HG03354 (cell line): ENCODE data around the gene CPPED1.

Experiments used
- ATAC-seq: cut with Tn5 transposase; IDR thresholded peaks from one replicate; pipeline ENCODE4 v1.9.1; 2021; ENCODE audit warnings: mild to moderate bottlenecking; ENCODE audit not compliant: unreplicated experiment, poor library complexity, severe bottlenecking

The CPPED1 gene

GRCh38 chr16:12700161-12700560 lies 103.5 kb downstream of the CPPED1 start:
- no peak for ATAC-seq

GRCh38 chr16:12699161-12699560 lies 104.5 kb downstream of the CPPED1 start:
- no peak for ATAC-seq

GRCh38 chr16:12697437-12697836 lies 106.2 kb downstream of the CPPED1 start:
- no peak for ATAC-seq

GRCh38 chr16:12695454-12695853 lies 108.2 kb downstream of the CPPED1 start:
- ATAC-seq, result no peak

- ATAC-seq, result no peak
Measured at GRCh38 chr16:12690024-12690423, 113.7 kb downstream of the CPPED1 start.

- no peak for ATAC-seq
Measured at GRCh38 chr16:12688951-12689850, 114.5 kb downstream of the CPPED1 start.

- no peak for ATAC-seq
Measured at GRCh38 chr16:12685806-12686205, 117.9 kb downstream of the CPPED1 start.

GRCh38 chr16:12682432-12683165 lies 121.1 kb downstream of the CPPED1 start:
- ATAC-seq, result no peak

GRCh38 chr16:12681653-12682052 lies 122.0 kb downstream of the CPPED1 start:
- ATAC-seq, result no peak

- ATAC-seq, result no peak
Measured at GRCh38 chr16:12680531-12680930, 123.2 kb downstream of the CPPED1 start.

GRCh38 chr16:12679660-12680272 lies 123.9 kb downstream of the CPPED1 start:
- ATAC-seq, result no peak

- ATAC-seq, result no peak
Measured at GRCh38 chr16:12678983-12679382, 124.7 kb downstream of the CPPED1 start.

GRCh38 chr16:12677502-12677901 lies 126.2 kb downstream of the CPPED1 start:
- ATAC-seq, result no peak

GRCh38 chr16:12675852-12676251 lies 127.8 kb downstream of the CPPED1 start:
- ATAC-seq, result no peak

GRCh38 chr16:12675046-12675445 lies 128.6 kb downstream of the CPPED1 start:
- ATAC-seq, result no peak

GRCh38 chr16:12674524-12674923 lies 129.2 kb downstream of the CPPED1 start:
- no peak for ATAC-seq

GRCh38 chr16:12674071-12674470 lies 129.6 kb downstream of the CPPED1 start:
- no peak for ATAC-seq

GRCh38 chr16:12673466-12673865 lies 130.2 kb downstream of the CPPED1 start:
- ATAC-seq, result no peak

GRCh38 chr16:12672986-12673385 lies 130.7 kb downstream of the CPPED1 start:
- no peak for ATAC-seq

- no peak for ATAC-seq
Measured at GRCh38 chr16:12669908-12670307, 133.8 kb downstream of the CPPED1 start.

- no peak for ATAC-seq
Measured at GRCh38 chr16:12667909-12668308, 135.8 kb downstream of the CPPED1 start.
